WTC11 (cell line): ENCODE data around the gene GAL3ST1. TPM values are rescaled to one million over a fixed set of nuclear protein-coding genes. Genes with fewer than 3 reads are reported as not detected.
A peak's percentile ranks its signal among the peaks of the same experiment; 100 is the strongest.
"Not testable (repeated sequence)": the region's sequence is repeated elsewhere in the genome, so short reads cannot be mapped to it uniquely, and the experiment has no call there.

ENCODE experiments used
- ATAC-seq: fragments of 200-7000 bp; cut with Tn5 transposase; 2 replicates; pipeline ENCODE4 v1.10.0; 2021; ENCODE audit warnings: mild to moderate bottlenecking, moderate library complexity
- CTCF ChIA-PET: fragments of 300-600 bp; sonication (Branson Sonifier 250); formaldehyde crosslinking; loops from one replicate; lab custom pipeline; 2021; ENCODE audit warnings: antibody characterized with exemption; lab: Charles Lee
- POLR2A ChIA-PET: fragments of 350-600 bp; sonication (Branson Sonifier 250); formaldehyde crosslinking; loops from one replicate; lab custom pipeline; 2021; ENCODE audit warnings: antibody characterized with exemption; lab: Charles Lee
- DNase-seq: peaks from one replicate; pipeline ENCODE4 v3.0.0; 2021; ENCODE audit warnings: low spot score
- H3K27ac Mint-ChIP-seq: 2 replicates; pipeline ENCODE4 v1.8.0; 2021; ENCODE audit warnings: mixed read lengths
- H3K27me3 Mint-ChIP-seq: 2 replicates; pipeline ENCODE4 v1.8.0; 2021; ENCODE audit warnings: low read depth, mild to moderate bottlenecking, moderate library complexity, mixed read lengths
- H3K36me3 Mint-ChIP-seq: 2 replicates; pipeline ENCODE4 v1.8.0; 2021; ENCODE audit warnings: mixed read lengths
- H3K4me1 Mint-ChIP-seq: 2 replicates; pipeline ENCODE4 v1.8.0; 2022; ENCODE audit warnings: mixed read lengths
- H3K4me3 Mint-ChIP-seq: 2 replicates; pipeline ENCODE4 v1.8.0; 2021; ENCODE audit warnings: mild to moderate bottlenecking, moderate library complexity, mixed read lengths
- H3K9me3 Mint-ChIP-seq: 2 replicates; pipeline ENCODE4 v1.8.0; 2021; ENCODE audit warnings: mixed read lengths
- CREM ChIP-seq: sonication (generic); formaldehyde crosslinking; IDR thresholded peaks from 2 replicates; pipeline ENCODE4 v1.8.1; 2022; ENCODE audit warnings: mild to moderate bottlenecking, missing genetic modification reagents, moderate library complexity
- E2F1 ChIP-seq: sonication (generic); formaldehyde crosslinking; IDR thresholded peaks from 2 replicates; pipeline ENCODE4 v1.8.0; 2022; ENCODE audit warnings: mild to moderate bottlenecking, missing genetic modification reagents
- ETV6 ChIP-seq: sonication (generic); formaldehyde crosslinking; IDR thresholded peaks from 2 replicates; pipeline ENCODE4 v1.8.1; 2022; ENCODE audit warnings: mild to moderate bottlenecking, missing genetic modification reagents
- FOXJ3 ChIP-seq: sonication (generic); formaldehyde crosslinking; IDR thresholded peaks from 2 replicates; pipeline ENCODE4 v1.9.0; 2021; ENCODE audit warnings: missing genetic modification reagents, mild to moderate bottlenecking, borderline replicate concordance
- JAZF1 ChIP-seq: fragments of 250-450 bp; sonication (Bioruptor Pico); IDR thresholded peaks from 2 replicates; pipeline ENCODE4 v1.9.0; 2021; ENCODE audit warnings: moderate library complexity, mild to moderate bottlenecking, inconsistent platforms
- RORB ChIP-seq: fragments of 250-450 bp; sonication (Bioruptor Pico); IDR thresholded peaks from 2 replicates; pipeline ENCODE4 v1.9.0; 2021; ENCODE audit warnings: mild to moderate bottlenecking
- TEAD4 ChIP-seq: sonication (generic); formaldehyde crosslinking; IDR thresholded peaks from 2 replicates; pipeline ENCODE4 v1.8.0; 2022; ENCODE audit warnings: mild to moderate bottlenecking, missing genetic modification reagents
- USF1 ChIP-seq: sonication (generic); formaldehyde crosslinking; IDR thresholded peaks from 2 replicates; pipeline ENCODE4 v1.8.0; 2022; ENCODE audit warnings: mild to moderate bottlenecking, missing genetic modification reagents
- ZBTB43 ChIP-seq: sonication (generic); formaldehyde crosslinking; IDR thresholded peaks from 2 replicates; pipeline ENCODE4 v1.8.1; 2023; ENCODE audit warnings: mild to moderate bottlenecking, missing genetic modification reagents
- ZNF121 ChIP-seq: sonication (generic); formaldehyde crosslinking; IDR thresholded peaks from 2 replicates; pipeline ENCODE4 v1.8.0; 2023; ENCODE audit warnings: missing genetic modification reagents
- ZNF232 ChIP-seq: sonication (generic); formaldehyde crosslinking; IDR thresholded peaks from 2 replicates; pipeline ENCODE4 v1.8.0; 2022; ENCODE audit warnings: mild to moderate bottlenecking, missing genetic modification reagents
- ZNF263 ChIP-seq: sonication (generic); formaldehyde crosslinking; IDR thresholded peaks from 2 replicates; pipeline ENCODE4 v1.8.1; 2022; ENCODE audit warnings: low read depth, mild to moderate bottlenecking, moderate library complexity, missing genetic modification reagents
- ZNF317 ChIP-seq: sonication (generic); formaldehyde crosslinking; IDR thresholded peaks from 2 replicates; pipeline ENCODE4 v1.8.1; 2023; ENCODE audit warnings: low read depth, mild to moderate bottlenecking, moderate library complexity, missing genetic modification reagents, borderline replicate concordance
- total RNA-seq: library from RNA; stranded (reverse); gene quantifications from 3 replicates; pipeline ENCODE4 v1.2.3, GENCODE V29; 2021
- TF ChIP-seq, protein P1 (sequence below): sonication (generic); formaldehyde crosslinking; IDR thresholded peaks from 2 replicates; pipeline ENCODE4 v1.8.0; 2022; ENCODE audit warnings: missing genetic modification reagents
- TF ChIP-seq, protein P2 (sequence below): sonication (generic); formaldehyde crosslinking; IDR thresholded peaks from 2 replicates; pipeline ENCODE4 v1.8.1; 2023; ENCODE audit warnings: mild to moderate bottlenecking, moderate library complexity, missing genetic modification reagents
- TF ChIP-seq, protein P3 (sequence below): sonication (generic); formaldehyde crosslinking; IDR thresholded peaks from 2 replicates; pipeline ENCODE4 v1.8.1; 2023; ENCODE audit warnings: mild to moderate bottlenecking, missing genetic modification reagents
- TF ChIP-seq, protein P4 (sequence below): sonication (generic); formaldehyde crosslinking; conservative IDR thresholded peaks from 2 replicates; pipeline ENCODE4 v1.8.1; 2022; ENCODE audit warnings: mild to moderate bottlenecking, missing genetic modification reagents

GAL3ST1 gene
- total RNA-seq, 1 experiment from 2014 or later: 11.0 TPM

DNA sequence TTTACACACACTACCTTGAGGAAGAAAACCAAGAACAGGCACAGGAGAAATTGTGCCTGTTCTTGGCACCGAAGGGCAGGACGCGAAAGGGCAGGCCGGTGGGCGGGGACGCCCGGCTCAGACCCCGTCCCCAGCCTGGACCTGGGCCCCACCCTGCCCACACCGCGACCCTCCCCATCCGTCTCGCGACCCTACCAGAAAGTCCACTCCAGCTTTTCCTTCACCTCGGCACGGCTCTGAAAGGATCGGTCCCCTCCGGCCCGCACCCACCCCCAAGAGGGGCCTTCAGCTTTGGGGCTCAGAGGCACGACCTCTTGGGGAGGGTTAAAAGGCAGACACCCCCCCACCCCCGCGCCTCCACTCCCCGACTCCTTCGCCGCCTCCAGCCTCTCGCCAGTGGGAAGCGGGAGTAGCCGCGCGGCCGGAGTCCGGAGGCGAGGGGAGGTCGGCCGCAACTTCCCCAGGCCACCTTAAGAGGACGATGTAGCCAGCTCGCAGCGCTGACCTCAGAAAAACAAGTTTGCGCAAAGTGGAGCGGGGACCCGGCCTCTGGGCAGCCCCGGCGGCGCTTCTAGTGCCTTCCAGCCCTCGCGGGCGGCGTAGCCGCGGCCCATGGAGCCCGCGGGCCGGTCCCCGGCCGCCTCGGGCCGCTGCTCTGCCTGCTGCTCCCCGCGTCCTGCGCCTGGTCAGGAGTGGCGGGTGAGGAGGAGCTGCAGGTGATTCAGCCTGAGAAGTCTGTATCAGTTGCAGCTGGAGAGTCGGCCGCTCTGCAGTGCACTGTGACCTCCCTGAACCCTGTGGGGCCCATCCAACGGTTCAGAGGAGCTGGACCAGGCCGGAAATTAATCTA lies 32.3 kb downstream of the GAL3ST1 start:
- Mint-ChIP-seq H3K27me3 (peaks cover 24% of the 10 kb centered on the region), H3K4me3 (peak overlapping the region; percentile 72), H3K27ac (no peak overlapping the region), H3K9me3 (no peaks in the 10 kb centered on the region), H3K4me1 (peaks cover 15% of the 10 kb centered on the region), H3K36me3 (no peaks in the 10 kb centered on the region)
- ATAC-seq: peak; percentile 78
- ChIA-PET CTCF (interaction anchor here (0.6 to 2.3 kb wide), 16 partner anchors 8 to 1150 kb away, joined by 3 to 9 read pairs (median 5); partner anchors contain the start of genes GAL3ST1 and RNF215), POLR2A (no interaction called here)
- TF ChIP-seq JAZF1 (CRISPR knock-in tag) (no peak), E2F1 (no peak), ZNF317 (CRISPR knock-in tag) (0 out of 2 replicates have a peak, but pooled peaks have one; percentile 3), USF1 (CRISPR knock-in tag) (0 out of 2 replicates have a peak, but pooled peaks have one; percentile 14), ZBTB43 (CRISPR knock-in tag) (no peak)
- TF ChIP-seq, protein P1, sequence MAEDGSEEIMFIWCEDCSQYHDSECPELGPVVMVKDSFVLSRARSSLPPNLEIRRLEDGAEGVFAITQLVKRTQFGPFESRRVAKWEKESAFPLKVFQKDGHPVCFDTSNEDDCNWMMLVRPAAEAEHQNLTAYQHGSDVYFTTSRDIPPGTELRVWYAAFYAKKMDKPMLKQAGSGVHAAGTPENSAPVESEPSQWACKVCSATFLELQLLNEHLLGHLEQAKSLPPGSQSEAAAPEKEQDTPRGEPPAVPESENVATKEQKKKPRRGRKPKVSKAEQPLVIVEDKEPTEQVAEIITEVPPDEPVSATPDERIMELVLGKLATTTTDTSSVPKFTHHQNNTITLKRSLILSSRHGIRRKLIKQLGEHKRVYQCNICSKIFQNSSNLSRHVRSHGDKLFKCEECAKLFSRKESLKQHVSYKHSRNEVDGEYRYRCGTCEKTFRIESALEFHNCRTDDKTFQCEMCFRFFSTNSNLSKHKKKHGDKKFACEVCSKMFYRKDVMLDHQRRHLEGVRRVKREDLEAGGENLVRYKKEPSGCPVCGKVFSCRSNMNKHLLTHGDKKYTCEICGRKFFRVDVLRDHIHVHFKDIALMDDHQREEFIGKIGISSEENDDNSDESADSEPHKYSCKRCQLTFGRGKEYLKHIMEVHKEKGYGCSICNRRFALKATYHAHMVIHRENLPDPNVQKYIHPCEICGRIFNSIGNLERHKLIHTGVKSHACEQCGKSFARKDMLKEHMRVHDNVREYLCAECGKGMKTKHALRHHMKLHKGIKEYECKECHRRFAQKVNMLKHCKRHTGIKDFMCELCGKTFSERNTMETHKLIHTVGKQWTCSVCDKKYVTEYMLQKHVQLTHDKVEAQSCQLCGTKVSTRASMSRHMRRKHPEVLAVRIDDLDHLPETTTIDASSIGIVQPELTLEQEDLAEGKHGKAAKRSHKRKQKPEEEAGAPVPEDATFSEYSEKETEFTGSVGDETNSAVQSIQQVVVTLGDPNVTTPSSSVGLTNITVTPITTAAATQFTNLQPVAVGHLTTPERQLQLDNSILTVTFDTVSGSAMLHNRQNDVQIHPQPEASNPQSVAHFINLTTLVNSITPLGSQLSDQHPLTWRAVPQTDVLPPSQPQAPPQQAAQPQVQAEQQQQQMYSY: peak; percentile 95
- TF ChIP-seq, protein P2, sequence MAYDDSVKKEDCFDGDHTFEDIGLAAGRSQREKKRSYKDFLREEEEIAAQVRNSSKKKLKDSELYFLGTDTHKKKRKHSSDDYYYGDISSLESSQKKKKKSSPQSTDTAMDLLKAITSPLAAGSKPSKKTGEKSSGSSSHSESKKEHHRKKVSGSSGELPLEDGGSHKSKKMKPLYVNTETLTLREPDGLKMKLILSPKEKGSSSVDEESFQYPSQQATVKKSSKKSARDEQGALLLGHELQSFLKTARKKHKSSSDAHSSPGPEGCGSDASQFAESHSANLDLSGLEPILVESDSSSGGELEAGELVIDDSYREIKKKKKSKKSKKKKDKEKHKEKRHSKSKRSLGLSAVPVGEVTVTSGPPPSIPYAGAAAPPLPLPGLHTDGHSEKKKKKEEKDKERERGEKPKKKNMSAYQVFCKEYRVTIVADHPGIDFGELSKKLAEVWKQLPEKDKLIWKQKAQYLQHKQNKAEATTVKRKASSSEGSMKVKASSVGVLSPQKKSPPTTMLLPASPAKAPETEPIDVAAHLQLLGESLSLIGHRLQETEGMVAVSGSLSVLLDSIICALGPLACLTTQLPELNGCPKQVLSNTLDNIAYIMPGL (CRISPR knock-in tag): 0 out of 2 replicates have a peak, but pooled peaks have one; percentile 26
- DNase-seq: peak; percentile 71

GRCh38 chr22:30541511-30541910 lies 33.0 kb downstream of the GAL3ST1 start:
- H3K36me3 Mint-ChIP-seq, H3K27ac Mint-ChIP-seq, DNase-seq, H3K9me3 Mint-ChIP-seq, ATAC-seq: not testable (repeated sequence)
- ChIA-PET CTCF (interaction anchor here (0.6 to 2.3 kb wide), 12 partner anchors 11 to 1692 kb away, joined by 3 to 9 read pairs (median 5); partner anchors contain the start of genes GAL3ST1 and RNF215), POLR2A (interaction anchor here (0.6 kb wide), 1 partner anchor 258 kb away, joined by 3 read pairs; no protein-coding TSS in a partner anchor)
- peaks cover 24% of the 10 kb centered on the region for H3K27me3 Mint-ChIP-seq
- peaks cover 17% of the 10 kb centered on the region for H3K4me1 Mint-ChIP-seq
- H3K4me3 Mint-ChIP-seq: peak overlapping the region; percentile 72

DNA sequence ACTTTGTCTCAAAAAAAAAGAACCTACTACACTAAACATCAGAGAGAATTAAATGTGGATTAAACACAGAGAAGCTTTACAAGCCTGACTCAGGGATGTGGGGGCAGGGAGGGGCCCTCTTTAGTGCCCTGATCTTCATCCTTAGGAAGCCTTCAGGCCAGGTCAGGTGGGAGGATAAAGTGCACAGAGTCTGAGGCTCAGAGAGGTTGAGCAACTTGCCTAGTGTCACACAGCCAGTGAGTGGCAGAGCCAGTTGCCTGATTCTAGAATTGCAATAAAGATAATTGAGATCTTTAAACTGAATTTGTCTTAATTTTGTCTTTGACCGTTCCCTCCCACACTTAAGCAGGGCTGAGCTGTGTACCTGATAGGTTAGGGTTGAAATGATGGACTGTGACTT lies 35.1 kb downstream of the GAL3ST1 start:
- no peak overlapping the region for H3K4me3 Mint-ChIP-seq
- no peaks in the 10 kb centered on the region for H3K36me3 Mint-ChIP-seq
- no peaks in the 10 kb centered on the region for H3K9me3 Mint-ChIP-seq
- ChIA-PET POLR2A (interaction anchor here (0.8 kb wide), 1 partner anchor 815 kb away, joined by 4 read pairs; no protein-coding TSS in a partner anchor), CTCF (no interaction called here)
- H3K4me1 Mint-ChIP-seq: peaks cover 17% of the 10 kb centered on the region
- DNase-seq (no peak), ATAC-seq (no peak)
- H3K27ac Mint-ChIP-seq: no peak overlapping the region
- H3K27me3 Mint-ChIP-seq: peaks cover 18% of the 10 kb centered on the region
- no peak for TF ChIP-seq ETV6 (CRISPR knock-in tag)
- TF ChIP-seq ZNF317 (CRISPR knock-in tag): no peak
- no peak for TF ChIP-seq RORB (CRISPR knock-in tag)
- TF ChIP-seq, protein P3, sequence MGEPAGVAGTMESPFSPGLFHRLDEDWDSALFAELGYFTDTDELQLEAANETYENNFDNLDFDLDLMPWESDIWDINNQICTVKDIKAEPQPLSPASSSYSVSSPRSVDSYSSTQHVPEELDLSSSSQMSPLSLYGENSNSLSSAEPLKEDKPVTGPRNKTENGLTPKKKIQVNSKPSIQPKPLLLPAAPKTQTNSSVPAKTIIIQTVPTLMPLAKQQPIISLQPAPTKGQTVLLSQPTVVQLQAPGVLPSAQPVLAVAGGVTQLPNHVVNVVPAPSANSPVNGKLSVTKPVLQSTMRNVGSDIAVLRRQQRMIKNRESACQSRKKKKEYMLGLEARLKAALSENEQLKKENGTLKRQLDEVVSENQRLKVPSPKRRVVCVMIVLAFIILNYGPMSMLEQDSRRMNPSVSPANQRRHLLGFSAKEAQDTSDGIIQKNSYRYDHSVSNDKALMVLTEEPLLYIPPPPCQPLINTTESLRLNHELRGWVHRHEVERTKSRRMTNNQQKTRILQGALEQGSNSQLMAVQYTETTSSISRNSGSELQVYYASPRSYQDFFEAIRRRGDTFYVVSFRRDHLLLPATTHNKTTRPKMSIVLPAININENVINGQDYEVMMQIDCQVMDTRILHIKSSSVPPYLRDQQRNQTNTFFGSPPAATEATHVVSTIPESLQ (CRISPR knock-in tag): no peak
- no peak for TF ChIP-seq ZNF232
- TF ChIP-seq CREM (CRISPR knock-in tag): no peak
- TF ChIP-seq E2F1: no peak
- no peak for TF ChIP-seq FOXJ3
- TF ChIP-seq, protein P4, sequence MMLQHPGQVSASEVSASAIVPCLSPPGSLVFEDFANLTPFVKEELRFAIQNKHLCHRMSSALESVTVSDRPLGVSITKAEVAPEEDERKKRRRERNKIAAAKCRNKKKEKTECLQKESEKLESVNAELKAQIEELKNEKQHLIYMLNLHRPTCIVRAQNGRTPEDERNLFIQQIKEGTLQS (CRISPR knock-in tag): no peak
- no peak for TF ChIP-seq ZNF263 (CRISPR knock-in tag)
- no peak for TF ChIP-seq TEAD4 (CRISPR knock-in tag)
- TF ChIP-seq ZNF121 (CRISPR knock-in tag): no peak
